Panc1 (cell line): ENCODE data around the gene AKAP13. TPM values are rescaled to one million over a fixed set of nuclear protein-coding genes. Genes with fewer than 3 reads are reported as not detected.

Experiments
- ATAC-seq: fragments of 200-7000 bp; cut with Tn5 transposase; 2 replicates; pipeline ENCODE4 v1.9.1; 2020; ENCODE audit warnings: mild to moderate bottlenecking, moderate library complexity
- BruUV-seq: library from RNA; stranded (reverse); fragments of 400-500 nt; replicated peaks from 2 replicates; lab custom pipeline; 2021; lab: Mats Ljungman, UMichigan
- CTCF ChIA-PET: fragments of 300-600 bp; sonication (Branson Sonifier 250); formaldehyde crosslinking; loops from one replicate; lab custom pipeline; 2022; ENCODE audit warnings: antibody characterized with exemption; lab: Charles Lee
- POLR2A ChIA-PET: fragments of 300-600 bp; sonication (Branson Sonifier 250); formaldehyde crosslinking; loops from one replicate; lab custom pipeline; 2022; ENCODE audit warnings: antibody characterized with exemption; lab: Charles Lee
- DNase-seq: peaks from one replicate; pipeline ENCODE4 v3.0.0-alpha.2; 2010; ENCODE audit warnings: low read depth, low spot score
- H3K27ac ChIP-seq: 2 replicates; pipeline ENCODE4 v1.5.1; 2011; ENCODE audit warnings: mild to moderate bottlenecking, low read length, inconsistent platforms
- H3K27me3 ChIP-seq: fragments of 200-500 bp; sonication (Bioruptor generic); 2 replicates; pipeline ENCODE4 v1.6.0; 2014; ENCODE audit warnings: low read length, inconsistent platforms; ENCODE audit not compliant: control insufficient read depth, insufficient read depth
- H3K36me3 ChIP-seq: fragments of 200-500 bp; sonication (Bioruptor generic); 2 replicates; pipeline ENCODE4 v1.5.1; 2014; ENCODE audit warnings: inconsistent platforms, mild to moderate bottlenecking, low read length, moderate library complexity; ENCODE audit not compliant: control insufficient read depth, insufficient read depth
- H3K4me1 ChIP-seq: 2 replicates; pipeline ENCODE4 v1.5.1; 2011; ENCODE audit warnings: inconsistent platforms, mild to moderate bottlenecking, low read length, moderate library complexity; ENCODE audit not compliant: control insufficient read depth, insufficient read depth
- H3K4me3 ChIP-seq, 2 experiments: 2 replicates each; pipeline ENCODE4 v1.5.1; 2011 to 2012; ENCODE audit warnings: low read depth in 2 of 2, low read length in 2 of 2, mild to moderate bottlenecking in 2 of 2, inconsistent platforms in 1 of 2, moderate library complexity in 1 of 2
- H3K9me3 ChIP-seq: fragments of 200-500 bp; sonication (Bioruptor generic); 2 replicates; pipeline ENCODE4 v1.5.1; 2014; ENCODE audit warnings: low read depth, mild to moderate bottlenecking, inconsistent platforms, low read length, moderate library complexity; ENCODE audit not compliant: control insufficient read depth, insufficient read depth
- POLR2AphosphoS5 ChIP-seq: IDR thresholded peaks from 2 replicates; pipeline ENCODE4 v1.6.1; 2012; ENCODE audit warnings: mild to moderate bottlenecking, low read depth, low read length, moderate library complexity
- REST ChIP-seq, 2 experiments: IDR thresholded peaks; 2 replicates each; pipeline ENCODE4 v1.6.1; 2011 to 2012; ENCODE audit warnings: low read depth in 2 of 2, control low read depth in 1 of 2, low read length in 1 of 2, mild to moderate bottlenecking in 1 of 2, moderate library complexity in 1 of 2; ENCODE audit not compliant: insufficient read depth in 1 of 2
- SIN3A ChIP-seq: IDR thresholded peaks from 2 replicates; pipeline ENCODE4 v1.6.1; 2012; ENCODE audit warnings: low read depth, mild to moderate bottlenecking, low read length, moderate library complexity, borderline replicate concordance; ENCODE audit not compliant: insufficient read depth
- TCF7L2 ChIP-seq: IDR thresholded peaks from 2 replicates; pipeline ENCODE4 v1.6.1; 2011; ENCODE audit warnings: mild to moderate bottlenecking, low read depth, low read length, inconsistent platforms
- in situ Hi-C: cut with HindIII; loops from 2 replicates; pipeline ENCODE4 v1.10.0; 2016; ENCODE audit warnings: low sequenced_read_pairs, low pct_unique_long_range_greater_than_20kb
- intact Hi-C: fragments of 100-400 bp; cut with micrococcal nuclease; formaldehyde crosslinking; loops from one replicate; pipeline ENCODE4 v1.10.0; 2022; ENCODE audit not compliant: unreplicated experiment
- total RNA-seq: library from RNA; stranded (reverse); gene quantifications from one replicate; pipeline ENCODE4 v1.2.1, GENCODE V29; 2021; ENCODE audit not compliant: unreplicated experiment
- TF ChIP-seq, protein P1 (sequence below): fragments of 450-650 bp; IDR thresholded peaks from 2 replicates; pipeline ENCODE4 v1.5.1; 2017; ENCODE audit warnings: mild to moderate bottlenecking

AKAP13 gene
- total RNA-seq, 1 experiment from 2014 or later, result 94.2 TPM

GRCh38 chr15:85733416-85733815 lies 353.0 kb downstream of the AKAP13 start:
- DNase-seq (no peak), ATAC-seq (no peak)
- BruUV-seq, result no TSS peak
- ChIA-PET CTCF (no interaction called here), POLR2A (no interaction called here)
- peaks cover 4% of the 10 kb centered on the region; the same call in 1 of the 2 replicates for H3K36me3 ChIP-seq
- no peak overlapping the region for H3K4me3 ChIP-seq
- H3K4me1 ChIP-seq, result no peaks in the 10 kb centered on the region
- H3K27ac ChIP-seq, result no peak overlapping the region
- peaks cover 3% of the 10 kb centered on the region; the same call in 1 of the 2 replicates for H3K9me3 ChIP-seq
- intact Hi-C loops (no loop called here), in situ Hi-C loops (no loop called here)
- no peaks in the 10 kb centered on the region for H3K27me3 ChIP-seq
- TF ChIP-seq REST (IDR thresholded peaks at IDR 0.05; ENCODE audit: insufficient read depth in 1 of 2, low read depth in 2 of 2, low read length in 1 of 2), result no peak
- TF ChIP-seq POLR2AphosphoS5, result no peak
- no peak for TF ChIP-seq TCF7L2
- no peak for TF ChIP-seq SIN3A
- TF ChIP-seq, protein P1, sequence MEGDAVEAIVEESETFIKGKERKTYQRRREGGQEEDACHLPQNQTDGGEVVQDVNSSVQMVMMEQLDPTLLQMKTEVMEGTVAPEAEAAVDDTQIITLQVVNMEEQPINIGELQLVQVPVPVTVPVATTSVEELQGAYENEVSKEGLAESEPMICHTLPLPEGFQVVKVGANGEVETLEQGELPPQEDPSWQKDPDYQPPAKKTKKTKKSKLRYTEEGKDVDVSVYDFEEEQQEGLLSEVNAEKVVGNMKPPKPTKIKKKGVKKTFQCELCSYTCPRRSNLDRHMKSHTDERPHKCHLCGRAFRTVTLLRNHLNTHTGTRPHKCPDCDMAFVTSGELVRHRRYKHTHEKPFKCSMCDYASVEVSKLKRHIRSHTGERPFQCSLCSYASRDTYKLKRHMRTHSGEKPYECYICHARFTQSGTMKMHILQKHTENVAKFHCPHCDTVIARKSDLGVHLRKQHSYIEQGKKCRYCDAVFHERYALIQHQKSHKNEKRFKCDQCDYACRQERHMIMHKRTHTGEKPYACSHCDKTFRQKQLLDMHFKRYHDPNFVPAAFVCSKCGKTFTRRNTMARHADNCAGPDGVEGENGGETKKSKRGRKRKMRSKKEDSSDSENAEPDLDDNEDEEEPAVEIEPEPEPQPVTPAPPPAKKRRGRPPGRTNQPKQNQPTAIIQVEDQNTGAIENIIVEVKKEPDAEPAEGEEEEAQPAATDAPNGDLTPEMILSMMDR, result no peak

DNA sequence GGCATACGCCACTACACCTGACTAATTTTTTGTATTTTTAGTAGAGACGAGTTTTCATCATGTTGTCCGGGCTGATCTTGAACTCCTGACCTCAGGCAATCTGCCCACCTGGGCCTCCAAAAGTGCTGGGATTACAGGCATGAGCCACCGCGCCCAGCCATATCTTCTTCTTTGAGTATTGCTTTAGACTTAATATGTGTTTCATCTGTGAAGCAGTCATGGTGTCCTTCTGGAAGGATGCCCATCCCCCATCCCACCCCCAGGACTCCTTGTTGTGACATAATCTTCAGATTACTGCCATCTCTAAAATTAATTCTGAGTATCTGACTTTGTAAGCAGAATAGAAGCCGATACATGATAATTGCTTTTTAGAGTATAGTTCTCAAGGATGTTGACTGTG lies 356.7 kb downstream of the AKAP13 start:
- Histone ChIP-seq H3K36me3 (peaks cover 13% of the 10 kb centered on the region), H3K27ac (no peak overlapping the region), H3K27me3 (no peaks in the 10 kb centered on the region), H3K9me3 (peaks cover 3% of the 10 kb centered on the region; the same call in 1 of the 2 replicates), H3K4me3 (no peak overlapping the region), H3K4me1 (no peaks in the 10 kb centered on the region)
- TF ChIP-seq, protein P1, result no peak
- no peak for TF ChIP-seq REST (IDR thresholded peaks at IDR 0.05; ENCODE audit: insufficient read depth in 1 of 2, low read depth in 2 of 2, low read length in 1 of 2)
- no peak for TF ChIP-seq TCF7L2
- no peak for TF ChIP-seq SIN3A
- no peak for TF ChIP-seq POLR2AphosphoS5
- ChIA-PET CTCF (no interaction called here), POLR2A (no interaction called here)
- in situ Hi-C loops (no loop called here), intact Hi-C loops (no loop called here)
- BruUV-seq, result no TSS peak
- ATAC-seq, result no peak
- DNase-seq, result no peak
